Glomerular endothelial cell (primary cell): Measurements from ENCODE around the gene BASP1. TPM values are rescaled to one million over a fixed set of nuclear protein-coding genes. Genes with fewer than 3 reads are reported as not detected.
"Not testable (repeated sequence)": the region's sequence is repeated elsewhere in the genome, so short reads cannot be mapped to it uniquely, and the experiment has no call there.

Source experiments
- DNase-seq: peaks from one replicate; pipeline ENCODE4 v3.0.0-alpha.2; 2011; ENCODE audit warnings: low read depth, low spot score; ENCODE audit errors: extremely low read depth
- total RNA-seq: library from RNA; depleted of rRNA; stranded (reverse); fragments of >200 nt; gene quantifications from 2 replicates; pipeline ENCODE4 v1.2.3, GENCODE V29; 2015

BASP1 gene
- total RNA-seq, 1 donor from 2014 or later, result 85.2 TPM

DNA sequence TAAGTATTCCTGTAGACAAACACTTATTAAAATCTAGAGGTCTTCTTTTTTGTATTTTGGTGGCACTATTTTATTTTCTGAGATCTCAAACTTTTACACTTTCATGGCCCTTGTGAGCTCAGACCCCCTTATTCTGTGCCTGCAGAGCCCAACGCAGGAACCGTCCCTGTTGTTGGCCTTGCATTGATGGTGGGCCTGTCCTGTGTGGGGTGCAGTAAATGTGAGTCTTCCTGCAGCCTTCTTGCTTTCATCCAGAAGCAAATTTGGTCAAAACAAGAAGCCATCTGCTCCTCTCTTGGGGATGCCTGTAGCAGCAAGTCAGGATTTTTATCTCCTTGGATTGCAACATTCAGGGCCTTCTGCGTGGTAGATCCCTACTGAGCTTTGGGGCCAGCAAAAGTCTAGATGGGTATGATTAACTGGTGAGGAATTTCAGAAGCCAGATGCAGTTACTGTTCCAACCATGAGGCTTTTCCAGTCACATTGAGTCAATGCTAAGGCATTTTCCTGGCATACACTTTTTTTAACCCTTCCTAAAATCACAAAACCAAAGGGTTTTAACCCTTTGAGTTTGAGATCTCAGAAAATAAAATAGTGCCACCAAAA is 31.7 kb downstream of the BASP1 start:
- peak; percentile 47 for DNase-seq

DNA sequence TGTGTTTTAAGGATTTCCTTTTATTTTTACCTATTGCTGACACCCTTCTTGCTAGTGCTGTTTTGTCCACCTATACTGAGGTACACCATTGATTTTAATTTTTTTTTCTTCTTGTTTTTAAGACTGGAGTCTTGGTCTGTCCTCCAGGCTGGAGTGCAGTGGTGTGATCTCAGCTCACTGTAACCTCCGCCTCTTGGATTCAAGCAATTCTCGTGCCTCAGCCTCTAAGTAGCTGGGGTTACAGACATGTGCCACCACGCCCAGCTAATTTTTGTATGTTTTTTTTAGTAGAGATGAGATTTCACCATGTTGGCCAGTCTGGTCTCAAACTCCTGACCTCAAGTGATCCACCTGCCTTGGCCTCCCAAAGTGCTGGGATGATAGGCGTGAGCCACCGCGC is 32.4 kb downstream of the BASP1 start:
- not testable (repeated sequence) for DNase-seq

DNA sequence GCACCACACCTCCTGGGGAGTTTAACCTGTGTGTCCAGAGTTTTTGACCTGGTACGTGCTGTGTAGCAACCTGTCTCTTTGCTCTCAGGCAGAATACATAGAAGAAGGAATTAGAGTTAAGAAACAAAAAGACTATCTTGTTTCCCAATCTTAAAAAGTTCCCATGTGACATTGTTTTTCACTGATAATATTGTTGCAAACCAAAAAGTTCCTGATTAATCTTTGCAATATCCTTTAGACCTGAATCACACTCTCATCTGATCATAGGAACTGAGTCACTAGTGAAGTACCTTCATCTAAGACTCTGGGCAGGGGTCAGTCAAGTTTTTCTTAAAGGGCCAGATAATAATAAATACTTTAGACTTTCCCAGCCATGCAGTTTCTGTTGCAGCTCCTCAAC is 35.1 kb downstream of the BASP1 start:
- DNase-seq, result no peak

DNA sequence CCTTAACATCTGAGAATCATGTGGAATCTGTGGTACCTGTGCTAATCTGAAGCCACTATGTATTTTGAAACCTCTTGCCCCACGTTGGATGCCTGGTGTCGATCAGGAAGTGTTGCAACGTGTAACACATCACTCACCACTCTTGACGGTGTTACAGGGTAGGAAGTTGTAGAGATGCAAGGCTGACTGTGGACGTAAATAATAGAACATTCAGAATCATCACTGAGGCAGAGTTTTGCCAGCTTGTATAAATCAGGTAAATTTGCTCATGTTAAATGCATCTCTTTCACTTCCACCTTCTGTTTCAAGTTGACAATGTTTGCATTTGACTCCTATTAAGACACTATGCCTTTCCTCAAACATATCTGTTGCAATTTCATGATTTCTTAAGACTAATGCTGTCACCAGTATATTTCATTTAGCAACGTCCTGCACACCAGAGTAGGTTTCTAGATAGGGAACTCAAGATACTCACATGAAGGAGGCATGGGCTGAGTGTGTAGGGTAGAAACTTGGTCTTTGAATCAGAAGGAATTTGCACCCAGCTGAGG is 38.1 kb downstream of the BASP1 start:
- DNase-seq, result no peak

DNA sequence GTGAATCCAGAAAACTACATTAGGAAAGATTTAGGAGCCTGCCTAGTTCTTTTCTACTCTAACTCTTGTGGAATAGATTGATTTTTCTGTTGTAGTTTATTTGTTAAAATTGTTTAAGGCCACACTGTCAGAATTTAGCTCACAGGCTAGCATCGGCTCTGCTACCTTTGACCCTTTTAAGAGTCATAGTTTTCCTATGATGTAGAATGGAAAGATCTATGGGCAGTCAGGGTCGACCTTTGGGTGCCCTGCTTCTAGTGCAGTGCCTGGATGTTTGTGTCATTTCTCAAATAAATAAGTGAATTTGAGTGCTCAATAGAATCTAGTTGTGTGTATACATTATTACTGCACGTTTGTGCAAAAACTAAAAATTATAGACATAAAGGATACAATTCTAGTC is 38.7 kb downstream of the BASP1 start:
- no peak for DNase-seq

DNA sequence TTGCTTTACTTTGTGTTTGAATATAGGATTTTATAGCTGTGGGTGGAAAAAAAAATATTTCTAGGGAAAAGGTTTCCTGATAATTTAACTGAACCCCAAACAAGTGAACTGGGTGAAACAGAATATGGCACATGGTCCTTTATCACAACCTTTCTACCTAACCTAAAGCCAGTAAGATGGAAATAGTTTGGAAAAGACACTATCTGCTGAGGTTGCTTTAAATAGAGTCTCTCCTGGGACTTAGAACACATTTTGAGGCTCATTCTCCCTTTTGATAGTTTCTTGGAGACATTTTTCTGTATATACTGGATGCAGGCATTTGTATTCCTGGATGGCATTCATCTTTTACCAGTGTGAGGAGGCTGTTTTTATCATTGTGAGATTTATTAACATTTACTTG is 39.4 kb downstream of the BASP1 start:
- DNase-seq, result no peak

DNA sequence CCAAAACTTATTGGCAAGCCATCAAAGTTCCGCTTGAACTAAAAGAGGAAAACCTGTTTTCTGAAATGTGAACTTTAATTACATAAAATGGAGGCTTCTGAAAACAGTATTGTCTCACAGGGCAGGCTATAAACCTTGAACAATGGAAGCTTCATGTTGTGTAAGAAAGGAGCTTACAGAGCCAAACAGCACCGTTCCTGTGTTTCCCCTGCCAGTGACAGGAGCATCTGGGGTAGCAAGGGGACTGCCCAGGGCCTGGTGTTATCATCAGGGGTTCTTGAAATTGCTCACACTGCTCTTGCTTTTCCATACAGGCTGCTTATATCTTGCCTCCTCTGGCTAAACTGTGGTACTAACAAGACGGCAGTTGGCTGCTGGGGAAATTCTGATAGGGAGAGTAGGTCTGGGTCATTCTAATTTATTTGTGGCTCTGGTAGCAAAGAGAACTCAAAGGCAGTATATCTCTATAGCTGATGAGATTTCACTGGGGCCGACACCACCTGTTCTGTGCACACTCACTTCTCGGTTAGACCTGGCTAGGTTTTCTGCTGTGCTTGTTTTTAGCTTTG is 40.4 kb downstream of the BASP1 start:
- DNase-seq, result no peak

DNA sequence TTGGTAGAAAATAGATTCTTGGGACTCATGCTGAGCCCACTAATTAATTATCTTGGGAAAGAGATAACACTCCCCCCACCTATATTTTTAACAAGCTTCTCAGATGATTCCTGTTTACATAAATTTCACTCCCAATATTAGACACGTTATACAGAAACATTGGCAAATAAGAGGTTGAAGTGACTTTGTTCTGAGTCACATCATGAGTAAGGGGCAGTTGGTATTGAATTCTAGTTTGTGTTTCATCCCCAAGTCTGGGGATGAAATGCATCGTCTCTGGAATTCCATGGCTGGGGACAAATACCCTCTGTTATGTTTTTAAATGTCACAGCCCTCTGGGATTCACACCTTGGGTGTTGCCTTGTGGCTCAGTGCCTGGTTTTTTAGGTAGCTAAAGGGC is 41.0 kb downstream of the BASP1 start:
- no peak for DNase-seq

DNA sequence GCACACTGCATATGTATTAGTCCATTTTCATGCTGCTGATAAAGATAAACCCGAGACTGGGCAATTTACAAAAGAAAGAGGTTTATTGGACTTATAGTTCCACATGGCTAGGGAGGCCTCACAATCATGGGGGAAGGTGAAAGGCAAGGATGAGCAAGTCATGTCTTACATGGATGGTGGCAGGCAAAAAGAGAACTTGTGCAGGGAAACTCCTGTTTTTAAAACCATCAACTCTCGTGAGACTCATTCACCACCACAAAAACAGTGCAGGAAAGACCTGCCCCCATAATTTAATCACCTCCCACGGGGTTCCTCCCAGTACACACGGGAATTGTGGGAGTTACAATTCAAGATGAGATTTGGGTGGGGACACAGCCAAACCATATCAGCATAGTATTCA is 41.6 kb downstream of the BASP1 start:
- DNase-seq, result not testable (repeated sequence)

DNA sequence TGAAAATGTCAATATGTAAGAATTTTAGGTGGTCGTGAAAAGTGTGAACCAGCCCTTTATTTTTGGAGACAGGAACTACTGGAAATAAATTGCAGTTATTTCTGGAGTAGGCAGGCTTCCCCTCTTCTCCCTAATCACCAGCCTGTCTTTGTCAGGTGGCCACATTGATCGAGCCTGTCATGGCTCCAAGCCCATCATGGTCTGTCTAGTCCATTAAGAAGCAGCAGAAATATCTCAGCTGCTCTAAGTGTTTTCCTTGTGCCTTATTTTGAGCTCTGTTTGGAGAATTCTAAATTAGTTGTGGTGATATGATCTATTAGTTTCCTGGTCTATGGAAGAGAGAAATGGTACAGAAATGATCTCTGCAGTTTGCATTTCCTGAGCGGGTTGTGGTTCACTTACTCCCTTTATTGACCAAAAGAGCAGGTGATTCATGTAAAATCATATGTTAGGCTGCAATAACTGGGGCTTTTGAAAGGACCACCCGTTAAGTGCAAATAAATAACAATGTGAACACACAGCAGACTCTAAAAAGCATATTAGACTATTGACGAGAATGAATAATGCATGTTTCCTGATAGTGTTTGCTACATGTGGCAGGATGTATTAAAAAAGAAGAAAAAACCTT is 42.3 kb downstream of the BASP1 start:
- DNase-seq, result no peak

DNA sequence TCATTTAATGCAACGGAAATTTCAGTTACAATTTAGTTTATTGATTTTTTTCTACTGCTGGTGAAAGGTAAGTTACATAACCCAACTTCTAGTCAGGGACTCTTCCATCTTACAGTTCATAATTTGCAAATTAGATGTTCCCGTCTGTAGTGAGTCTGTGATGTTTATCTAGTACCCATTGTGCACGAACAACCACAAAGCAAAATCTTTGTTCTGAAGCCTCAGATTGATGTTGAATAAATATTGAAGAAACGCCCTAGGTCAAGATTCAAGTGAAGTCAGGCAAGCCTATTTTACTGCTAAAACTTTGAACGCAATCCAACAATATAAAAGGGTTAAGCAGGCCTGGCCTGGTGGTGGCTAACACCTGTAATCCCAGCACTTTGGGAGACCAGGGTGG is 43.1 kb downstream of the BASP1 start:
- no peak for DNase-seq

DNA sequence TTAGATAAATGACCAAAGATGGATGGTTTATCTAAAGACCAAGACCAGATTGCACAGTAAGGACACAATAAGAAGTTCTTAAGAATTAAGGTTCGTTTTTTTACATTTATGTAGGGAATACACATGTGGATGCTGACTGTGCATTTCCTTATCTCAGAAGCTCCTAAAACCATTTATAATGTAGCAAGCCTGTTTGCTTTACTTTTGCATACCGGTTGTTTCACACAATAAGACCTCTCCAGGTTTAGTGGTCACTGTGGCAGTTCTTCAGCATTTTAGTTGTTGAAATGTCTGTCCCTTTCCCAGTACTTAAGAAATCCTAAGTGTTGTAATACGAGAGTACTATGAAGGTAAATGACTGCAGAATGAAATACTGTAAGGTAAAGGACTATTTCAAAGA is 43.6 kb downstream of the BASP1 start:
- DNase-seq, result no peak

DNA sequence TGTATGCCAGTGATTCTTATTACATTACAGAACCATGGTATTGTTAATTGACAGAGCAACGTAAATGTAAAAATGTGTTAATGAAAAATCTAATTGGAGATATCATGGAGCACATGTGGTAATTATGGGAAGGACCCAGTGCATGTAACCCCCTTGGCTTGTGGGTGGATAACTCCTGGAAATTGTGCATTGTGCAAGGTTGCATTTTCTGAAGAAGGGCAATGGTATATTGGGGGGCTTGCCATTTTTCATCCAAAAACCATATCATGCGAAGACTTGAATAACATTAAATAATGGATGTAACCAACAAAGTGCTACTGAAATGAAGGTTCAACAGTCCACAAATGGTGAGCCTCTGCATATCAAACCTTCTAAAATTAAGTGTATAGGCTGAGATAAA is 47.6 kb downstream of the BASP1 start:
- DNase-seq, result no peak

DNA sequence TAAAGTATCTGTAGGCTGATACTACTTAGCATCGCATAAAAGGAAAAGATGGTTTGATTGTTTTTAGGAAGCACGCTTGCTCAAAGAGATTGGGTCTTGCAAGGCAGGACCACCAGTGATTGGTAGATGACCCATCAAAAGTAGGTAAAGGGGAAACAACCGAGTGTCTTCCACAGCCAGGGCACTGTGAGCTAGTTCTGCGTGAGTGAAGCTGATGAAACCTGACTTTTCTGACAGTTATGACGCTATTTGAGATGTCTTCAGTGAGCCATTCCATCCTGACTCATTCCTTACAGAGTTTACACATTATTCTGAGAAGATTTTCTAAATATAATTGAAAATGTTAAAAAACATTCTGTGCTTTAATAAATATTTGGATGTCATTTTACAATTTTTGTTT is 49.7 kb downstream of the BASP1 start:
- no peak for DNase-seq

DNA sequence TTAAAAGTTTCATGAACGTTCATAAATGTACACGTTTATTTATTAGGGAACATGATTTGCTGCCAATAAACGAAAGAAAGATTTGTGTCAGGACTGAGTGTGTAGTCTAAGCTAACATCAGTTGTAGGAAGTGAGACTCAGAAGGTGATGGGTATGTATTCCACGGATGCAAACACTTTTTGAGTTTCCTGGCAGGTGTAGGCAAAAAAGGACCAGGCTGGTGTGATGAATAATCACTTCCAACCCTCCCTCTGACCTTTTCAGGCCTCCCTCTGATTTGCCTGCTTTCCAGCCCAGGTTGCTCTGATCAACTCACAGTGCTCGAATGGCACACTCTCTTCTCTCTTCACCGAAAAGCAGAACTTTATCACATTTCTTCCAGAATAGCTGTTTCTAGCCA is 51.8 kb downstream of the BASP1 start:
- no peak for DNase-seq

DNA sequence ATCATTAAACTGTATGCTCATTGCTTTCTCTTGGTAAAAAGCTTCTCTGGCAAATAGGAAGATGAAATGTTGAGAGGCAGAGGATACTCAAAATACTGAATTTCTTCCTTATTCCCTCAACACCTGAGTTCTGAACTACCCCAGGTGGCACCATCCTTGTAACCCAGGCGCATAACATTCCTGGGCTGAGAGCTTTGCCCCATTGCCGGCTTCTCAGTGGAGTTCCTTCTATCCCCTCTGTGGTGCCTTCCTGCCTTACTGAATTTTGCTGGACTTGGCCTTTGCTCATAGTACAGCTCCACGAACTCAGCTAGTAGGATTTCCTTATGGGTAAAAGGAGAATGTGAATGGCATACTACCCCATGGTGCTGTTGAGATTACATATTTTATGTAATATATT is 54.7 kb downstream of the BASP1 start:
- DNase-seq, result no peak

DNA sequence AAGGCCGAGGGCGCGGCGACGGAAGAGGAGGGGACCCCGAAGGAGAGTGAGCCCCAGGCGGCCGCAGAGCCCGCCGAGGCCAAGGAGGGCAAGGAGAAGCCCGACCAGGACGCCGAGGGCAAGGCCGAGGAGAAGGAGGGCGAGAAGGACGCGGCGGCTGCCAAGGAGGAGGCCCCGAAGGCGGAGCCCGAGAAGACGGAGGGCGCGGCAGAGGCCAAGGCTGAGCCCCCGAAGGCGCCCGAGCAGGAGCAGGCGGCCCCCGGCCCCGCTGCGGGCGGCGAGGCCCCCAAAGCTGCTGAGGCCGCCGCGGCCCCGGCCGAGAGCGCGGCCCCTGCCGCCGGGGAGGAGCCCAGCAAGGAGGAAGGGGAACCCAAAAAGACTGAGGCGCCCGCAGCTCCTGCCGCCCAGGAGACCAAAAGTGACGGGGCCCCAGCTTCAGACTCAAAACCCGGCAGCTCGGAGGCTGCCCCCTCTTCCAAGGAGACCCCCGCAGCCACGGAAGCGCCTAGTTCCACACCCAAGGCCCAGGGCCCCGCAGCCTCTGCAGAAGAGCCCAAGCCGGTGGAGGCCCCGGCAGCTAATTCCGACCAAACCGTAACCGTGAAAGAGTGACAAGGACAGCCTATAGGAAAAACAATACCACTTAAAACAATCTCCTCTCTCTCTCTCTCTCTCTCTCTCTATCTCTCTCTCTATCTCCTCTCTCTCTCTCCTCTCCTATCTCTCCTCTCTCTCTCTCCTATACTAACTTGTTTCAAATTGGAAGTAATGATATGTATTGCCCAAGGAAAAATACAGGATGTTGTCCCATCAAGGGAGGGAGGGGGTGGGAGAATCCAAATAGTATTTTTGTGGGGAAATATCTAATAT is 58.1 kb downstream of the BASP1 start:
- DNase-seq, result no peak

DNA sequence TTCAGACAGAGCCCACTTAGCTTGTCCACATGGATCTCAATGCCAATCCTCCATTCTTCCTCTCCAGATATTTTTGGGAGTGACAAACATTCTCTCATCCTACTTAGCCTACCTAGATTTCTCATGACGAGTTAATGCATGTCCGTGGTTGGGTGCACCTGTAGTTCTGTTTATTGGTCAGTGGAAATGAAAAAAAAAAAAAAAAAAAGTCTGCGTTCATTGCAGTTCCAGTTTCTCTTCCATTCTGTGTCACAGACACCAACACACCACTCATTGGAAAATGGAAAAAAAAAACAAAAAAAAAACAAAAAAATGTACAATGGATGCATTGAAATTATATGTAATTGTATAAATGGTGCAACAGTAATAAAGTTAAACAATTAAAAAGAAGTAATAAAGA is 59.0 kb downstream of the BASP1 start:
- DNase-seq, result no peak

DNA sequence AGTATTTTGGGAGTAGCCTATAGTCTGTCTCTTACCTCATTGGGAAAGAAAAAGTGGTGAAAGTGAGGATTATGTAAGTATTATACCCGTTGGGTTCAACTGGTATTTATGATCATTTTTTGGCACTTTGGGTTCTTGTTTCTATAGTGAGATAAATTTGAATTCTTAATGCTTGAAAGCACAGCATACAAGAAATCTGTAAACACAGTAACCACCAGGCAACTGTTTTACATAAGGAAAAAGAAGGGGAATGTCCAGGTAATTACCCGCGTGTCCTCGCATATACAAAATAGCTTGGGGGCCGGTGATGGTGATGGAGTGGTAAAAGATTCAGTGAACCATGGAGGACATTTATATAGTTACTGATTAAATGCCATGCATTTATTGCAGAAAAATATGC is 60.5 kb downstream of the BASP1 start:
- no peak for DNase-seq

DNA sequence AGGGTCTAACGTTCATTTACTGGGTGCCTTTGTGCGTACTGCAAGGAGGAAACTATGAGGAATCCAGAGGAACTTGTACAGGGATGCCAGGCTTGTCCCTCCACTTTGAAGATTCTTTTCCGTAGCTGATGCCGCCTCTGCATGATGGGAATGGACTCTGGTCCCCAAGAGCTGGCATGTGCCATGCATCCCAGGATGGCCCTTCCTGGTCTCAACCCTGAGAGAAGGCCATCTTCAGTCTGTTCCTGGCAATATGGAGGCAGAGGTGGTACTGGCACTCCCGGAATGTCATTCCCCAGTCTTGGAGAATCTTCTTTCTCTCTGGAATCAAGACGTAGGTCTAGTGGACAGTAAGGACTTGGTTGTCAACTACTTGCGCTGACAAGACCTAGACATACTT is 61.5 kb downstream of the BASP1 start:
- DNase-seq, result no peak

DNA sequence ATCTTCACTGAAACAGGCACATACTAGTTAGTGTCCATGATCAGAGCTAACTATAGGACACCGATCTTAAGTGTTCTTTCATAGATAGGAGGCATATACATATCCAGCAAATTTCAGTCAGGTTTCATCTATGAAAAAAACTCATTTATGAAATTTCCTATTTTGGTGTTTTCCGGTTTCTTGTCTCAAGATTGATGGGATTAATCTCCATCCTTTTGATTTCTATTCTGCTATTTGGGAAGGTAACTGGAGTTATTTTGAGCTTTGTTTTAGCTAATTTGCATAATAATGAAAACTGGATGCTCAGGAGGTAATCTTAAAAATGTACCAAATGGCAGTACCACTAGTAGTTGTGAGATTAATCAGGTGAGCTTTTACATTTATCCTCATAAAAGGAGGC is 62.1 kb downstream of the BASP1 start:
- DNase-seq, result no peak
